KG1 (cell line): ENCODE data around the gene OR10H1.
"Not testable (repeated sequence)": the region's sequence is repeated elsewhere in the genome, so short reads cannot be mapped to it uniquely, and the experiment has no call there.

Experiments
- DNase-seq: peaks from one replicate; lab custom pipeline; 2025; lab: John Stamatoyannopoulos, UW

The OR10H1 gene

DNA sequence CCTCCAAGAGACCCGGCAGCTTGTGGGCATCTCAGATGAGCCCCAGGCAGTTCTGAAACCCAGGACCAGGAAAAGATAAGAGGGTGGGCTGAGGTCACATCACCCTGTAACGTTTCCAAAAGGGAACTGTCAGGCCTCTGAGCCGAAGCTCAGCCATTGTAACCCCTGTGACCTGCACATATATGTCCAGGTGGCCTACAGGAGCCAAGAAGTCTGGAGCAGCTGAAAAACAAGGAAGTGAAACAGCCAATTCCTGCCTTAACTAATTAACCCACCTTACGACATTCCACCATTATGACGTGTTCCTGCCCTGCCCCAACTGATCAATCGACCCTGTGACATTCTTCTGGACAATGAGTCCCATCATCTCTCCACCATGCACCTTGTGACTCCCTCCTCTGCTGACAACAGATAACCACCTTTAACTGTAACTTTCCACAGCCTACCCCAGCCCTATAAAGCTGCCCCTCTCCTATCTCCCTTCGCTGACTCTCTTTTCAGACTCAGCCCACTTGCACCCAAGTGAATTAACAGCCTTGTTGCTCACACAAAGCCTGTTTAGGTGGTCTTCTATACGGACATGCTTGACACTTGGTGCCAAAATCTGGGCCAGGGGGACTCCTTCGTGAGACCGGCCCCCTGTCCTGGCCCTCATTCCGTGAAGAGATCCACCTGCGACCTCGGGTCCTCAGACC, 13.3 kb upstream of the OR10H1 start:
- DNase-seq = not testable (repeated sequence)

DNA sequence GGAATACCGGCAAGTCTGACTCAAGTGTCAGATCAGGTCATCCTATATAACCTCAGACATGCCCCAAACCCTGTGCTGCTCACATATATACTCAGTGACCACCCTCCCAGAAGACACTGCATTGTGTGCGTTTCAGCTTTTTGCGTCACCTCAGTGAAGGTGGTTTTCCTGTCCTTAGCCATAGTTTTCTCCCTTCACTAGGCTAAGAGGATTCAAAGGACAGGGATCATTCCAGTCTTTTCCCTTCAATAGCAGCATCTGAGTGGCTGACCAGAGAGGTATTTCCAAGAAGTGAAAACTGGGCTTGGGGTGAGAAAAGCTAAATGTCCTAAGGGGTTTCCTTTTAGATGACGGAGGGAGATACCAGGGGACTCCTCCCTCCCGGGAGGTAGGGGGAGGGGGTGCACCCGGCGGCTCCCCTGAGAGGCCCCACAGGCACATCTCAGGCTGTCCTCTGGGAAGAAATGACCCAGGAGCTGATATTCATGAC, 12.7 kb upstream of the OR10H1 start:
- DNase-seq = no peak

DNA sequence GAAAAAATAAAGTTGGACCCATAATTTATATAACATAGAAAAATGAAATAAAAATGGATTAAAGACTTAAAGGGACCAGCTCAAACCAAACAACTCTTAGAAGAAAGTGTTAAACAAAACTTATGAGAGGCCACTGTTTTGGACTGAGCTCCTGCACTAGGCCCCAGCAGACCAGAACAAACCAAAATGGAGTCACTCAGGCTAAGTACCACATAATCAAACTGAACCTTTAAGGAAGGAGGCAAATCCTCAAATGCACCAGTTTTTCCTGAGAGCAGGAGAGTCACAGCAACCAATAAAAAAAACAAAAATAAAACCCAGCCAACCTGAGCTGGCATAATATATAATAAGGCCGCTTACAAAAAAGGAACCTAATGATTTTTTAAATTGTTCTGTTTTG, 10.3 kb upstream of the OR10H1 start:
- DNase-seq = no peak

DNA sequence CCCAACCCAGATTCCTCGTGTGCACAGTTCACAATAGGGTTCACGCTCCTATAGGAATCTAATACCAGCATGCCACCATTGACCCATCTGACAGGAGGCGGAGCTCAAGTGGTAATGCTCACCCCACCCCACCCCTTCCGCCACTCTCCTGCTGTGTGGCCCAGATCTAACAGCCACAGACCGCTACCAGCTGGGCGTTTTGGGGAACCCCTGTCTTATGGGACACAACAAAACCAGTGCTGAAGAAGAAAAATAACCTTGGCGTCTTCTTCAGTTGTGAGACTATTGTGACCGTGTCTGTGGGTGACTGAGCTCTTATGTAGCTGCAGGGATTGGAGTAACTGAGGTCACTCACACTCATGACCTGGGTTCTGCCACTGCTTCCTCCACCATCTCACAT, 5.2 kb upstream of the OR10H1 start:
- DNase-seq = no peak

DNA sequence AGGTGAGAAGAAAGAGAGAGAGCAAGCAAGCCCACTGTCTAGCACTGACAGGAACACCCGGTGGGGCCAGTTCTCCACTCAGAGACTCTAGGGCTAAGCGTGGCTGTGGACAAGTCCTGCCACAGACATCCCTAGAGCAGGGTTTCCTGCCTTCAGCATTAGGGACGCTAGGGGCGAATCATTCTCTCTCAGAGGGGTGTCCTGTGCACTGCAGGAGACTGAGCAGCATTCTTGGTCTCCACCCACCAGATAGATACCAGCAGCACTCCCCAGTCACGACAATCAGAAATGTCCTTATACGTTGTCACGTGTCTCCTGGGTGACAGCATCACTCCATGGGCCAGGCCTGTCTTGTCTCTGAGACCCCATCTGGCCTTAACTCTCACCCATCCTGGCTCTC, 1.5 kb downstream of the OR10H1 start:
- no peak for DNase-seq

DNA sequence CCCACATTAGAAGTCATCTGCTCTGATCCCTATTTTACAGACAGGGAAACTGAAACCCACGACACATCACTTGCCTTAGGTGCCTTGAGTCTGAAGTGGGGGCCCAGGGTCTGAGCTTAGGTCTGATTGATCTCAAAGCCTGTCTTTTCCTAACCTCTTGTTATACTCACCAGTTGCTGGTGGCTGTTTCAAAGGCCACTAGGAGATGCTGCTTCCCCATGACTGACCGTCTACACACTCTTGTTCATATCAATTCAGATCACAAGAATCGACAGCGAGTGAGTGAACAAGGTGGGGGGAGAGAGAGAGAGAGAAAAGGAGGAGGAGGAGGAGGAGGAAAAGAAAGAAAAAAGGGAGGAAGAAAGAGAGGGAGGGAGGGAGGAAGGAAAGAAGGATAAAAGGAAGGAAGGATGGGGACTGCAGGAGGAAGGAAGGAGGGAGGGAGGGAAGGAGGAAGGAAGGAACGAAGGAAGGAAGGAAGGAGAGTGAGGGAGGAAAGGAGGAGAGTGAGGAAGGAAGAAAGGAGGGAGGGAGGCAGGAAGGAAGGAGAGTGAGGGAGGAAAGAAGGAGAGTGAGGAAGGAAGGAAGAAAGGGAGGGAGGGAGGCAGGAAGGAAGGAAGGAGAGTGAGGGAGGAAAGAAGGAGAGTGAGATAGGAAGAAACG, 3.3 kb downstream of the OR10H1 start:
- DNase-seq = no peak

DNA sequence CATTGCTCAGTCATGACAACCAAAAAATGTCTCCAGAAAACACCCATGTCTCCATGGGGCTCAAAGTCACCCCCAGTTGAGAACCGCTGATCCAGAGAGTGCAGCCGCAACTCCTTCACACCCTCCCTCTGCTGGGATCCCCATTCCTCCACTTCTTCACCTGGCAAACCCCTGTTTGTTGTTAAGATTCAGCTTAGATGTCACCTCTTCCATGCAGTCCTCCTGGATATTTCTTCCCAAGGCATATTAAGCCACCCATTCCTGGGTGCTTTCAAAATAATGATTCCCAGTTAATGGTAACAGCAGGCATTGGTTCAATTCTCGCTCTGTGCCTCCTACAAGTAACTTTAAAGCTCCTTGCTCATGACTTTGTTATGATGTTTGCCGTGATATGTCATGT, 4.0 kb downstream of the OR10H1 start:
- DNase-seq = no peak

DNA sequence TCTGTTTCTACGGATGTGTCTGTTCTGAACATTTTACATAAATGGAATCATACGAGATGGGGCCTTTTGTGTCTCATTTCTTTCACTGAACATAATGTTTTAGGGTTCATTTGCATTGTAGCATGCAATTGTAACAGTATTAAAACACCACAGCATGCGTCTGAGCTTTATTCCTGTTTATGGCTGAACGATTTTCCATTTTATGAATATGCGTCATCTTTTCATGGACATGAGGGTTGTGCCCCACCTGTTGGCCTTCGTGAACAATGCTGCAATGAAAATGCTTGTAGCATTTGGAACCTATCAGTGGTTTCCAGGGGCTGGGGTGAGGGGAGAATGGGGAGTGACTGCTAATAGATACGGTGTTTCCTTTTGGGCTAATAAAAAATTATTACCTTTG, 5.1 kb downstream of the OR10H1 start:
- DNase-seq = no peak

DNA sequence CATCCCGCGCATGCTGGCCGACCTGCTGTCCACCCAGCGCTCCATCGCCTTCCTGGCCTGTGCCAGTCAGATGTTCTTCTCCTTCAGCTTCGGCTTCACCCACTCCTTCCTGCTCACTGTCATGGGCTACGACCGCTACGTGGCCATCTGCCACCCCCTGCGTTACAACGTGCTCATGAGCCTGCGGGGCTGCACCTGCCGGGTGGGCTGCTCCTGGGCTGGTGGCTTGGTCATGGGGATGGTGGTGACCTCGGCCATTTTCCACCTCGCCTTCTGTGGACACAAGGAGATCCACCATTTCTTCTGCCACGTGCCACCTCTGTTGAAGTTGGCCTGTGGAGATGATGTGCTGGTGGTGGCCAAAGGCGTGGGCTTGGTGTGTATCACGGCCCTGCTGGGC, 21.2 kb downstream of the OR10H1 start:
- not testable (repeated sequence) for DNase-seq

DNA sequence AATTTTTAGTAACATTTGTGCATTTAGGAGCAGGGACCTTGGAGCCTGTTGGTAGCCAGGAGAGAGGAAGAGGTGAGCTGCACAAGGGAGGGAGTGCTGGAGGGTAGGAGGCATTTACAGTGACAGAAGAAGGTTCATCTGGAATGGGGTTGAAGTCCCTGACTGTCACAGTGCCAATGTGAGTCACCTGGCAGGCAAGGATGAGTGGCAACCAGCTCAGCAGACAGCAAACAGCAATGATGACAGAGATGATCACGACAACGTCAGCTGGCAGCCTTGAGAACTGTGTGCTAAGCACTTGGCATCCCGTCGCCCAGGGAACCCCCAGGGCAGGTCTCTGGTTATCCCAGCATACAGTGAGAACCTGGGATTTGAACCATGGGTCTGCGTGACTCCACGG, 25.4 kb downstream of the OR10H1 start:
- DNase-seq = no peak

DNA sequence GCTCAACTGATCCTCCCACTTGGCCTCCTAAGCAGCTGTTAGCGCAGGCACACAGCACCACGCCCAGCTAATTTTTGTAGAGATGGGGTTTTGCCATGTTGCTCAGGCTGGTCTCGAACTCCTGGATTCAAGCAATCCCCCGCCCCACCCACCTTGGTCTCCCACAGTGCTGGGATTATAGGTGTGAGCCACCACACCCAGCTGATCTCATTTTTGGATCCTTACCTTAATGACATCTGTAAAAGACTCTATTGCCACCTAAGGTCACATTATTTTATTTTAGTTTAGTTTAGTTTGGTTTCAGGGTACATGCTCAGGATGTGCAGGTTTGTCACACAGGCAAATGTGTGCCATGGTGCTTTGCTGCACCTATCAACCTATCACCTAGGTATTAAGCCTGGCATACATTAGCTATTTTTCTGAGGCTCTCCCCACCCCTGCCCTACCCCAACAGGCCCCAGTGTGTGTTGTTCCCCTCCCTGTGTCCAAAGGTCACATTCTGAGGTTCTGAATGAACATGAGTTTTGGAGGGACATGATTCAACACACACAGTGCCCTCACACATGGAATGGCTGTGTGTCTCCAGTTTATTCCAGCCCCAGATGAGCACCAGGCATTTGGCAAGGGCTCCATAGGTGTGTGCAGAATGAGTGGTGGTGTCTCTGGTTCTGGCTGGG, 26.7 kb downstream of the OR10H1 start:
- DNase-seq = no peak

DNA sequence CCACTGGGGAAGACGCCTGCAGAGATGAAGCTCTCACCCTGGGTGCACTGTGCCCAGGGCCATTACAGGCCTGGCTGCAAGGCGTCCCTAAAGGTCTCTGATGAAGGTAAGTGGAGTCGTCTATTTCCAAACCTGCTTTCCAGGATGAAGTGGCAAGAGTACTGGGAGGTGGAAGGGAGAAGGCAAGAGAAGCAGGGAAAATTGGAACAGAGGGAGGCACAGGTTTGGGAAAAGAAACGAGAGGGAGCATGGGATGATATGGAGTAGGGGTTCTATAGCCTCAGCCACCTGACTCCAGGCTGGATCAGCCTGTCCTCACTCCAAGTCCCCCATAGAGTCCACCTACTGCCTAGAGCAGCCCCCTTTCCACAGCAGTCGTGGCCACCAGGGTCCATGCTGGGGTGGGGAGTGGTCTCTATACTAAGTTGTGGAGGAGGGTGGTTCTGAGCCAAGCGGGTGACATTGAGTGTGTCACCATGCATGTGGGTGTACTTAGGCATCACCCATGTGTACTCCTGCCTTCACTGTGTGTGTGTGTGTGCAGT, 27.8 kb downstream of the OR10H1 start, which contains the start of gene OR10H5:
TSS of gene OR10H5 (plus strand) at position 51 of the 545 bp plus-strand sequence. CDS start 6,388 bp downstream, outside the sequence.
- no peak for DNase-seq

DNA sequence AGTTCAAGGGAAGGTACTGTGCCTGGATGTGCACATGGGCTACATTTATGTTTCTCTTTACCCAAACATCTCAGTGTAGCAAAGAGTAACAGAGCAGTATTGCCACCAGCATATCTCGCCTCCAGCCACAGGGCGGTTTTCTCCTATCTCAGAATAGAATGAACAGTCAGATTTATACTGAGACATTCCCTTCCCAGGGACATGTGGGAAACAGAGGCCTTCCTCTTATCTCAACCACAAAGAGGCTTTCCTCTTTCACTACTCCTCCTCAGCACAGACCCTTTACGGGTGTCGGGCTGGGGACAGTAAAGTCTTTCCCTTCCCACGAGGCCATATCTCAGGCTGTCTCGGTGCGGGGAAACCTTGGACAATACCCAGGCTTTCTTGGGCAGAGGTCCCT, 32.6 kb downstream of the OR10H1 start:
- not testable (repeated sequence) for DNase-seq

DNA sequence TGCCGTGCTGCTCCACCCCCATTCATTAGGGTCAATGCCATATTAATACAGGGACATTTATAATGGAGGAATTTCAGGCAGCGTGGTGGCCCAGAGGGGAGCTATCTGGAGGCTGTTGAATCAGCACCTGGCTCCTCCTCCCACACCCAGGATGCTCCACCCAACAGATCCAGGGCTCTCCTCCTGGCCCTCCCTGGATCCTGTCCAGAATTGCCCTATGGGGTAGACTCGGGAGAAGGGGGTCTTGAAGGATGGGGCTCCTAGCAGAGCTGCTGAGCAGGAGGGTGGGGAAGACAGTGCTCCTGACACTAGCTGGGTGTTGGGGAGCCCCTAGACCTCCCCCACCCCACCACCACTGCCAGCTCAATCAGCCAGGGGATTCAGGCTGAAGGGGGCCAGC, 33.3 kb downstream of the OR10H1 start:
- DNase-seq = no peak

DNA sequence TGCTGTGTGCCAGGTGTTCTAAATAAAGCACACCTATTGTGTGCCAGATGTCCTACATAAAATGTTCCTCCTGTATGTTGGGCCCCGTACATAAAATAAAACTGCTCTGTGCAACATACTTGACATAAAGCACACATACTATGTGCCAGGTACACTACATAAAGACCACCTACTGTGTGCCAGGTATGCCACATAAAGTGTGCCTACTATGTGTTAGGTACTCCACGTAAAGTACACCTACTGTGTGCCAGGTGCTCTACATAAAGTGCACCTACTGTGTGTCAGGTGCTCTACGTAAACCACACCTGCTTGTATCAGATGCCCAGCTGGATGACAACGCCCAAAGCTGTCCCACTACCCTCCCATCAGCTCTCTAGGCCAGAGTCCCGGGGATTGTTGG, 33.8 kb downstream of the OR10H1 start:
- DNase-seq = no peak

DNA sequence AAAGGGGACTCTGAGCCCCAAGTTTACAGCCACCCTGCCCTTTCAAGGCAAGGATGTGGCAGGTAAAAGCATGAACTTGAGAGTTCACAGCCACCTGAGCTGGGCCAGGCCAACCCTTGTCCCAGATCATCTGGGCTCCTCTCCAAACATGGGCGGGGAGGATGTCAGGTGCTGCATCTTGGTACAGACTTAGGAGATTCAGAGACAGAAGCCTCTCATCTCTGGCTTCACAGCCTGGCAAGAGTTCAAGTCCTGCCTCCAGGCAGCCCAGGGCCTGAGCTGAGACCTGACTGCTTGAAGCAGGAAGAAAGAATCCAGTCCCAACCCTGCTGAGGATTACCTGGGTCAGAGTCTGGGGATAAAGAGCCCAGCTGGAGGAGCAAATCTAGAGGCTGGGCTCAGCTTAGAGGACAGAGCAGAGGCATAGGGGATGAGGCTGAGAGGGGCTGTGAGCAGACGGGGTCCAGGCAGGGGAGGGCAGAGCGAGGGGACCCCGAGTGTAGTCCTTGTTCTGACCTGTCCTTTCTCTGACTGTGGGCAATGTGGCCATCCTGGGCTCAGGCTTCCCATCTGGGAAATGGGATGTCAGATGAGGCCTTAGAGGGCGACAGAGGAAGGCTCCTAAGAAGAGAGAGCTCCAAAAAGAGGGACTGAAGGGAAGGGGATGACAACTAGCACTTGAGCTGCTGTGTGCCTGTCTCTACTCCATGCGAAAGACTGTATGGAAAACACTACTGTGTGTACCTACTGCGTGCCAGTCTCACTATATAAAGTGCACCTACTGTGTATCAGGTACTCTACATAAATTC, 34.6 kb downstream of the OR10H1 start:
- DNase-seq = no peak

DNA sequence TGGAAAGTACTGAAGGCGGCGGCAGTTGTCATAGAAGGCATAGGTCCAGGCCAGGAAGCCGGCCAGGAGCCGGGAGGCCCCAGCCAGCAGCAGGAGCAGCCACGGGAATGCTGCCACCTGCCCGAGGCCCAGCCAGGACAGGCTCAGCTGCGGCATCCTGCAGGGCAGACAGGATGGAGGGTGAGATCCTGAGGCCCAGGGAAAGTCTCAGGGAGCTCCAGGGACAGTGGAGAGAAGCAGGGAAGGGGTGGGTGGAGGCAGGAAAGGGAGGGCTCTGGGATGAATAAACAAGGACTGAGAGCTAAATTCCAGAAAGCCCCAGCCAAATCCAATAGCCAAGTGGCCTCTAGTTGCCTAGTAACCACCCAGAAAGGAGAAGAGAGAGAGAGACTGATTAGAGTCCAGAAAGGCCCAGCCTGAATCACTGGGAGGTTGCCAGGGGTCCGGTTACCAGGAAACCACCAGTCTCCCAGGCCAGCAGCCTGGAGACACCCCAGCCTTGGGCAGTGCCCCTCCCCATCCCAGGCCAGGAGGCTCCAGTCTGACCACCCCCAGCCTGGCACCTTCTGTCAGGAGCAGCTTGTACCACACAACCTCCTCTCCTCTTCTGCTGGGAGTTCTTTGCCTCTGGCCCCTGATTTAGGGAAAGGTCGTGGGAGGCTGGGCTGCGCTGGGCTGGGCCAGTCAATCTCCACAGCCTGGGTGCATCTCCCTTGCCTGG, 35.5 kb downstream of the OR10H1 start:
- DNase-seq = no peak

DNA sequence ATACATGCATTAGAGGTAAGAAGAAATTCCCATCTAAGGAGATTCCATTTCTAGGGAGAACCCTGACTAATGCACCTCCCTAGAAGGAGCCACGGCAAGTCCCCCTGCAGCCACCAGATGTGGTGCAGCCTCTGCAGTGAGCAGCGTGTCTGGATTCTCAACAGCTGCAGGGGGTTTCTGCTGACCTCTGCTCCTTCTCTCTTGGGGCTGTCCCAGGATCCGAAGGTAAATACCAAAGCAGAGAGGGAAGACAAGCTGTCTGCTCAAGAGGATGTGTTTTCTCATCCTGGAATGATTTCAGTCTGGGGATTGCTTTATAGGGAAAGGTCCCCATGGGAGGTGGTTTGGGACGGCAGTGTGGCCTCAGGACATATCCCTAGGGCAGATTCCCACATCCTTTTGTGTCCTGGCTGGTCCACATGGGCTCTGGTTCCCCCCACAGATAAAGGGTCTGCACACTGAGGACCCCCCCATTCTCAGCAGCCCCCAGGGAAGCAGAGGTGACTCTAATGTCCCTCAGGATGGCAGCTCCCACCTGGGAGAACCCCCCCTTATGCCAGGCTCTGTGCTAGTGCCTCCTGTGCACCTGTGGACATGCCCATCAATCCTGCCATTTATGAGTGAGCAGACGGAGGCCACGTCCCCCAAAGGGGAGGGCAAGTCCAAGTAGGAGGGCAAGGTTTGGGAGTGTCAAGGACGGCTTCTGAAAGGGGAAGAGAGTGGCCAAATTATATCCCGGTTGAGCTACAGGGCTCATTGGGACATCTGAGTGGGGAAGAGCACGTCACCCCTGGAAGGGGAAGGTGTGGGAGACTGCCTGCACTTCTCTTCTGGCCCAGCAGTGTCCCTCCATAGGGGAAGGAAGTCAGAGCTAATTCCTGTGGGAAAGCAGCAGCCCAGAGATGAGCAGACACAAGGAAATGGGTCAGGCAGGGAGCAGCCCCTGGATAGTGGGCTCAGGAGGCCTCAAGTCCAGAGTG, 38.2 kb downstream of the OR10H1 start:
- DNase-seq = no peak

DNA sequence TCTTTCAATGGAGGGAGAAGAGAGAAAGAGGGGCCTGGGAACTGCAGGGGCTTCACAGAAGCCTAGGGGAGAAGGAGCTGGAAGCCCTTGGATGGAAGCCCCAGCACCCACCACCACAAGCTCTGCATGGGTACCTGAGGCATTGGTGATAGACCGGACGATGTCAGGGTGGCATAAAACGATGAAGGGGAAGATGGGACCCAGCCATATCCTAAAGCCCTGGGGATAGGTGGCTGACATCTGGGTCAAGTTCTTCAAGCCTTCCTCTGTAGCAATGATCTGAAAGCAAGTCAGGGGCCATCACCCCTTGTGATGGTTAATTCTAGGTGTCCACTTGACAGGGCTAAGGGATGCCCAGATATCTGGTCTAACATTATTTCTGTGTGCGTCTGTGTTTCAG, 39.2 kb downstream of the OR10H1 start:
- no peak for DNase-seq

DNA sequence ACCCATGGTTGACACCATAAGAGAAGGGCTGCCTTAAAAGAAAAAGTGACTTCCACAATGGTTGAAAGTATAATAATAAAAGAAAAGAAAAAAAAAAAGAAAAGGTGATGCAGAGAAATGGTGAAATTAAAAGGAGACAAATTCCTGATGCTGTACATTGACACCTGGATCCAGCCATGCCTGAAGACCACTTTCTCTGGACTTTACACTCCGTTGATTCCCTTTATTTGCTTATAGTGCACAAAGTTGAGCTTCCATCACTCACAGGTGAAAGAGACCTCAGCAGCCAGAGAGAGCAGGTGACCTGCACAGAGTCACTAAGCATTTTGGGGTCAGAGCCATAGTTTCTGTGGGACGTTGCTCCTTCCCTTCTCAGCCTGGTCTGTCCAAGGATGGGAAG, 40.2 kb downstream of the OR10H1 start:
- DNase-seq = no peak
